HEK293 (cell line): ENCODE results near the gene PTK7.

ENCODE experiments used
- GLIS2 ChIP-seq: fragments of 450-650 bp; formaldehyde crosslinking; IDR thresholded peaks from 2 replicates; pipeline ENCODE4 v1.5.1; 2016; ENCODE audit warnings: missing biosample characterization, missing genetic modification characterization
- HOXA7 ChIP-seq: sonication (generic); formaldehyde crosslinking; IDR thresholded peaks from 2 replicates; pipeline ENCODE4 v1.8.1; 2022; ENCODE audit warnings: missing genetic modification reagents, borderline replicate concordance
- KLF1 ChIP-seq: fragments of 450-650 bp; formaldehyde crosslinking; IDR thresholded peaks from 2 replicates; pipeline ENCODE4 v1.5.1; 2016; ENCODE audit warnings: missing biosample characterization, missing genetic modification characterization
- KLF17 ChIP-seq: fragments of 450-650 bp; formaldehyde crosslinking; IDR thresholded peaks from 2 replicates; pipeline ENCODE4 v1.5.1; 2016; ENCODE audit warnings: missing biosample characterization, missing genetic modification characterization
- SCRT2 ChIP-seq: fragments of 450-650 bp; formaldehyde crosslinking; IDR thresholded peaks from 2 replicates; pipeline ENCODE4 v1.5.1; 2016; ENCODE audit warnings: missing biosample characterization, missing genetic modification characterization
- ZBTB6 ChIP-seq: fragments of 450-650 bp; formaldehyde crosslinking; IDR thresholded peaks from 2 replicates; pipeline ENCODE4 v1.5.1; 2017; ENCODE audit warnings: missing biosample characterization, missing genetic modification characterization
- ZFP37 ChIP-seq: fragments of 450-650 bp; formaldehyde crosslinking; IDR thresholded peaks from 2 replicates; pipeline ENCODE4 v1.5.1; 2016; ENCODE audit warnings: missing biosample characterization, missing genetic modification characterization
- ZNF514 ChIP-seq: fragments of 450-650 bp; formaldehyde crosslinking; IDR thresholded peaks from 2 replicates; pipeline ENCODE4 v1.5.1; 2016; ENCODE audit warnings: missing biosample characterization, missing genetic modification characterization
- ZNF518A ChIP-seq: fragments of 450-650 bp; formaldehyde crosslinking; conservative IDR thresholded peaks from 2 replicates; pipeline ENCODE4 v1.5.1; 2016; ENCODE audit warnings: low read depth, missing biosample characterization, missing genetic modification characterization
- ZNF629 ChIP-seq: fragments of 450-650 bp; formaldehyde crosslinking; IDR thresholded peaks from 2 replicates; pipeline ENCODE4 v1.5.1; 2017; ENCODE audit warnings: missing biosample characterization, missing genetic modification characterization
- ZNF692 ChIP-seq: fragments of 450-650 bp; formaldehyde crosslinking; IDR thresholded peaks from 2 replicates; pipeline ENCODE4 v1.5.1; 2016; ENCODE audit warnings: missing biosample characterization, missing genetic modification characterization
- ZSCAN18 ChIP-seq: fragments of 450-650 bp; formaldehyde crosslinking; IDR thresholded peaks from 2 replicates; pipeline ENCODE4 v1.5.1; 2016; ENCODE audit warnings: missing biosample characterization, missing genetic modification characterization
- TF ChIP-seq, protein P1 (sequence below): fragments of 450-650 bp; formaldehyde crosslinking; IDR thresholded peaks from 2 replicates; pipeline ENCODE4 v1.5.1; 2016; ENCODE audit warnings: missing biosample characterization, missing genetic modification characterization
- TF ChIP-seq, protein P2 (sequence below): fragments of 450-650 bp; formaldehyde crosslinking; IDR thresholded peaks from 2 replicates; pipeline ENCODE4 v1.5.1; 2016; ENCODE audit warnings: missing biosample characterization, missing genetic modification characterization
- TF ChIP-seq, protein P3 (sequence below): fragments of 450-650 bp; formaldehyde crosslinking; IDR thresholded peaks from 2 replicates; pipeline ENCODE4; 2016; ENCODE audit warnings: missing biosample characterization, missing genetic modification characterization
- TF ChIP-seq, protein P4 (sequence below): fragments of 450-650 bp; formaldehyde crosslinking; IDR thresholded peaks from 2 replicates; pipeline ENCODE4 v1.5.1; 2016; ENCODE audit warnings: missing biosample characterization, missing genetic modification characterization

PTK7 gene

GRCh38 chr6:43143235-43144128 lies 67.4 kb downstream of the PTK7 start (continued):
- TF ChIP-seq ZNF692 (tag by site-specific recombination) = peak; percentile 76; the same call in 1 of the 2 replicates
- TF ChIP-seq, protein P1, sequence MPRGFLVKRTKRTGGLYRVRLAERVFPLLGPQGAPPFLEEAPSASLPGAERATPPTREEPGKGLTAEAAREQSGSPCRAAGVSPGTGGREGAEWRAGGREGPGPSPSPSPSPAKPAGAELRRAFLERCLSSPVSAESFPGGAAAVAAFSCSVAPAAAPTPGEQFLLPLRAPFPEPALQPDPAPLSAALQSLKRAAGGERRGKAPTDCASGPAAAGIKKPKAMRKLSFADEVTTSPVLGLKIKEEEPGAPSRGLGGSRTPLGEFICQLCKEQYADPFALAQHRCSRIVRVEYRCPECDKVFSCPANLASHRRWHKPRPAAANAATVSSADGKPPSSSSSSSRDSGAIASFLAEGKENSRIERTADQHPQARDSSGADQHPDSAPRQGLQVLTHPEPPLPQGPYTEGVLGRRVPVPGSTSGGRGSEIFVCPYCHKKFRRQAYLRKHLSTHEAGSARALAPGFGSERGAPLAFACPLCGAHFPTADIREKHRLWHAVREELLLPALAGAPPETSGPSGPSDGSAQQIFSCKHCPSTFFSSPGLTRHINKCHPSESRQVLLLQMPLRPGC = 0 out of 2 replicates have a peak, but pooled peaks have one; percentile 47
- TF ChIP-seq ZNF629 (tag by site-specific recombination) = peak; percentile 58
- TF ChIP-seq ZFP37 (tag by site-specific recombination) = peak; percentile 84
- TF ChIP-seq ZNF518A (tag by site-specific recombination) = peak; percentile 22; the same call in 1 of the 2 replicates
- no peak for TF ChIP-seq HOXA7
- peak; percentile 88 for TF ChIP-seq SCRT2 (tag by site-specific recombination)
- peak; percentile 42; the same call in 1 of the 2 replicates for TF ChIP-seq KLF1 (tag by site-specific recombination)
- TF ChIP-seq, protein P2, sequence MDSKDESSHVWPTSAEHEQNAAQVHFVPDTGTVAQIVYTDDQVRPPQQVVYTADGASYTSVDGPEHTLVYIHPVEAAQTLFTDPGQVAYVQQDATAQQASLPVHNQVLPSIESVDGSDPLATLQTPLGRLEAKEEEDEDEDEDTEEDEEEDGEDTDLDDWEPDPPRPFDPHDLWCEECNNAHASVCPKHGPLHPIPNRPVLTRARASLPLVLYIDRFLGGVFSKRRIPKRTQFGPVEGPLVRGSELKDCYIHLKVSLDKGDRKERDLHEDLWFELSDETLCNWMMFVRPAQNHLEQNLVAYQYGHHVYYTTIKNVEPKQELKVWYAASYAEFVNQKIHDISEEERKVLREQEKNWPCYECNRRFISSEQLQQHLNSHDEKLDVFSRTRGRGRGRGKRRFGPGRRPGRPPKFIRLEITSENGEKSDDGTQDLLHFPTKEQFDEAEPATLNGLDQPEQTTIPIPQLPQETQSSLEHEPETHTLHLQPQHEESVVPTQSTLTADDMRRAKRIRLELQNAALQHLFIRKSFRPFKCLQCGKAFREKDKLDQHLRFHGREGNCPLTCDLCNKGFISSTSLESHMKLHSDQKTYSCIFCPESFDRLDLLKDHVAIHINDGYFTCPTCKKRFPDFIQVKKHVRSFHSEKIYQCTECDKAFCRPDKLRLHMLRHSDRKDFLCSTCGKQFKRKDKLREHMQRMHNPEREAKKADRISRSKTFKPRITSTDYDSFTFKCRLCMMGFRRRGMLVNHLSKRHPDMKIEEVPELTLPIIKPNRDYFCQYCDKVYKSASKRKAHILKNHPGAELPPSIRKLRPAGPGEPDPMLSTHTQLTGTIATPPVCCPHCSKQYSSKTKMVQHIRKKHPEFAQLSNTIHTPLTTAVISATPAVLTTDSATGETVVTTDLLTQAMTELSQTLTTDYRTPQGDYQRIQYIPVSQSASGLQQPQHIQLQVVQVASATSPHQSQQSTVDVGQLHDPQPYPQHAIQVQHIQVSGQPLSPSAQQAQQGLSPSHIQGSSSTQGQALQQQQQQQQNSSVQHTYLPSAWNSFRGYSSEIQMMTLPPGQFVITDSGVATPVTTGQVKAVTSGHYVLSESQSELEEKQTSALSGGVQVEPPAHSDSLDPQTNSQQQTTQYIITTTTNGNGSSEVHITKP (tag by site-specific recombination) = peak; percentile 78
- TF ChIP-seq ZSCAN18 = no peak
- TF ChIP-seq, protein P3, sequence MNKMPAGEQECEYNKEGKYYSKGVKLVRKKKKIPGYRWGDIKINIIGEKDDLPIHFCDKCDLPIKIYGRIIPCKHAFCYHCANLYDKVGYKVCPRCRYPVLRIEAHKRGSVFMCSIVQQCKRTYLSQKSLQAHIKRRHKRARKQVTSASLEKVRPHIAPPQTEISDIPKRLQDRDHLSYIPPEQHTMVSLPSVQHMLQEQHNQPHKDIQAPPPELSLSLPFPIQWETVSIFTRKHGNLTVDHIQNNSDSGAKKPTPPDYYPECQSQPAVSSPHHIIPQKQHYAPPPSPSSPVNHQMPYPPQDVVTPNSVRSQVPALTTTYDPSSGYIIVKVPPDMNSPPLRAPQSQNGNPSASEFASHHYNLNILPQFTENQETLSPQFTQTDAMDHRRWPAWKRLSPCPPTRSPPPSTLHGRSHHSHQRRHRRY (tag by site-specific recombination) = no peak
- TF ChIP-seq GLIS2 (tag by site-specific recombination) = peak; percentile 36
- peak; percentile 71; the same call in 1 of the 2 replicates for TF ChIP-seq KLF17 (tag by site-specific recombination)
- no peak for TF ChIP-seq ZNF514 (tag by site-specific recombination)
- TF ChIP-seq ZBTB6 = peak; percentile 57; the same call in 1 of the 2 replicates
- TF ChIP-seq, protein P4, sequence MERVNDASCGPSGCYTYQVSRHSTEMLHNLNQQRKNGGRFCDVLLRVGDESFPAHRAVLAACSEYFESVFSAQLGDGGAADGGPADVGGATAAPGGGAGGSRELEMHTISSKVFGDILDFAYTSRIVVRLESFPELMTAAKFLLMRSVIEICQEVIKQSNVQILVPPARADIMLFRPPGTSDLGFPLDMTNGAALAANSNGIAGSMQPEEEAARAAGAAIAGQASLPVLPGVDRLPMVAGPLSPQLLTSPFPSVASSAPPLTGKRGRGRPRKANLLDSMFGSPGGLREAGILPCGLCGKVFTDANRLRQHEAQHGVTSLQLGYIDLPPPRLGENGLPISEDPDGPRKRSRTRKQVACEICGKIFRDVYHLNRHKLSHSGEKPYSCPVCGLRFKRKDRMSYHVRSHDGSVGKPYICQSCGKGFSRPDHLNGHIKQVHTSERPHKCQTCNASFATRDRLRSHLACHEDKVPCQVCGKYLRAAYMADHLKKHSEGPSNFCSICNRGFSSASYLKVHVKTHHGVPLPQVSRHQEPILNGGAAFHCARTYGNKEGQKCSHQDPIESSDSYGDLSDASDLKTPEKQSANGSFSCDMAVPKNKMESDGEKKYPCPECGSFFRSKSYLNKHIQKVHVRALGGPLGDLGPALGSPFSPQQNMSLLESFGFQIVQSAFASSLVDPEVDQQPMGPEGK = peak; percentile 78
- TF ChIP-seq, all 188 proteins: peak for 46
